ENCODE measurements around the gene NTRK1.

The NTRK1 gene

GRCh38 chr1:156868341-156868740, 7.7 kb downstream of the NTRK1 start:
- Histone ChIP-seq H3K4me1 (no peaks in the 10 kb centered on the region), H3K27me3 (peaks cover 0 to 49% of the 10 kb centered on the region in 2 donors), H3K4me3 (no peak overlapping the region), H3K9me3 (no peaks in the 10 kb centered on the region), H3K36me3 (no peaks in the 10 kb centered on the region), H3K27ac (no peak overlapping the region)
- DNase-seq, result no peak
- TF ChIP-seq CTCF (IDR thresholded peaks at IDR 0.05), result no peak
- intact Hi-C loops (cut with DNase I; ENCODE audit: low total_unique reads), result no loop called here

- no peaks in the 10 kb centered on the region for H3K4me1 ChIP-seq
- H3K9me3 ChIP-seq, result no peaks in the 10 kb centered on the region
- TF ChIP-seq CTCF (IDR thresholded peaks at IDR 0.05), result no peak
- no peak overlapping the region for H3K27ac ChIP-seq
- H3K4me3 ChIP-seq, result no peak overlapping the region
- intact Hi-C loops (cut with DNase I; ENCODE audit: low total_unique reads), result no loop called here
- H3K36me3 ChIP-seq, result no peaks in the 10 kb centered on the region
- no peak for DNase-seq
- H3K27me3 ChIP-seq, result peaks cover 0 to 44% of the 10 kb centered on the region in 2 donors
Measured at GRCh38 chr1:156869455-156869854, 8.8 kb downstream of the NTRK1 start.

- no peak for DNase-seq
- TF ChIP-seq CTCF (IDR thresholded peaks at IDR 0.05), result no peak
Measured at GRCh38 chr1:156873659-156874058, 13.0 kb downstream of the NTRK1 start.

DNA sequence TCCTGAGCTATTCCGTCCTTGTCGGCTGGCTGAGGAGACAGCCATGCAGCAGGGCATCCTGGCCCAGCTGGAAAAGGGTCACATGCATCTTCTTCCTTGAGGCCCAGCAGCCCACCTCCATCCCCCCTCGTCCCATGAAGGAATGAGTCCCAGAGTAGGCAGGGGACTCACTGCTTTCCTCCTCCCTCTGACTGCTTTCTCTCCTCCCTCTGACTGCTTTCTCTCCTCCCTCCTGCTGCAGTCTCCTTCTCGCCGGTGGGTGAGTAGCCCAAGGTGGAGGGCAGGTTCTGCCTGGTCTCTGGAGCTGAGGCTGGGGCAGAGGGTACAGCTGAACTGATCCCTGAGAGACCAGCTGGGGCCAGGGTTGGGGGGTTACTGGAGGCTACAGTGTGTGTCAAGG, 13.5 kb downstream of the NTRK1 start:
- Histone ChIP-seq H3K9me3 (no peaks in the 10 kb centered on the region), H3K36me3 (no peaks in the 10 kb centered on the region), H3K27me3 (peaks cover 0 to 50% of the 10 kb centered on the region in 2 donors), H3K27ac (no peak overlapping the region), H3K4me1 (no peaks in the 10 kb centered on the region), H3K4me3 (no peak overlapping the region)
- intact Hi-C loops (cut with DNase I; ENCODE audit: low total_unique reads), result no loop called here
- no peak for TF ChIP-seq CTCF (IDR thresholded peaks at IDR 0.05)
- DNase-seq, result no peak

More at GRCh38 chr1:156873659-156874058, 13.0 kb downstream of the NTRK1 start:
- Histone ChIP-seq H3K4me3 (no peak overlapping the region), H3K27me3 (peaks cover 0 to 47% of the 10 kb centered on the region in 2 donors), H3K36me3 (no peaks in the 10 kb centered on the region), H3K27ac (no peak overlapping the region), H3K9me3 (no peaks in the 10 kb centered on the region), H3K4me1 (no peaks in the 10 kb centered on the region)
- intact Hi-C loops (cut with DNase I; ENCODE audit: low total_unique reads), result no loop called here

DNA sequence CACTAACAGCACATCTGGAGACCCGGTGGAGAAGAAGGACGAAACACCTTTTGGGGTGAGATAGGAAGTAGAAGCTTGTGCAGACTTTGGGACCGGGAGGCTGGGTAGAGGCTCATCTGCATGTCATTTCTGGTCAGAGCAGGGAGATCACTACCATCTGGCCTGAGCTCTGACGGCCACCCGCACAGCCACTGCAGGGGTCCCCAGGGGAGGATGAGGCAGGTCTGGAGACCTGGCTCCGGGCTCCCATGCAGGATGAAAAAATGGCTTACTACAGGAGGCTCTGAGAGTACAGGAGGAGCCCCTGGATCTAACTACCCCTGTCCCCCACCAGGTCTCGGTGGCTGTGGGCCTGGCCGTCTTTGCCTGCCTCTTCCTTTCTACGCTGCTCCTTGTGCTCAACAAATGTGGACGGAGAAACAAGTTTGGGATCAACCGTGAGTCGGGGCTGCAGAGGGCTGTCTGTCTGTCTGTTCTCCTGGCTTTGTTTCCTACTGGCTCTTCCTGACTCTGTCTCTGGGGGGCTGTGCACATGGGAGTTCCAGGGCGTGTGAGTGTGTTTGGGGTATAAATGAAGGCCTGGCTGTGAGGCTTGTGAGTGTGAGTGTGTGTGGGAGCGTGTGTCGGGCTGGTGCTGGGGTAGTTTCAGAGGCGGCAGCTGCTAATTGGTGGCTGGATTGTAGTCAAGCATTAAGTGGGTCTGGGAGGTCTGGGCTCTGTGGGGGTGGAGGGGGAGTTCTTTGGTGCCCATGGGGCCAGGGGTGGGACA, 14.1 kb downstream of the NTRK1 start:
- peaks cover 0 to 52% of the 10 kb centered on the region in 2 donors for H3K27me3 ChIP-seq
- no peak overlapping the region for H3K4me3 ChIP-seq
- no peak for TF ChIP-seq CTCF (IDR thresholded peaks at IDR 0.05)
- H3K27ac ChIP-seq, result no peak overlapping the region
- no peaks in the 10 kb centered on the region for H3K4me1 ChIP-seq
- DNase-seq, result no peak
- intact Hi-C loops (cut with DNase I; ENCODE audit: low total_unique reads), result no loop called here
- H3K36me3 ChIP-seq, result no peaks in the 10 kb centered on the region
- no peaks in the 10 kb centered on the region for H3K9me3 ChIP-seq

GRCh38 chr1:156875341-156875615, 14.6 kb downstream of the NTRK1 start:
- TF ChIP-seq CTCF (IDR thresholded peaks at IDR 0.05), result no peak

More at GRCh38 chr1:156875341-156875615, 14.6 kb downstream of the NTRK1 start:
- H3K27me3 ChIP-seq, result peaks cover 0 to 53% of the 10 kb centered on the region in 2 donors
- H3K9me3 ChIP-seq, result no peaks in the 10 kb centered on the region
- no peaks in the 10 kb centered on the region for H3K4me1 ChIP-seq
- DNase-seq, result no peak
- intact Hi-C loops (cut with DNase I; ENCODE audit: low total_unique reads), result no loop called here
- no peaks in the 10 kb centered on the region for H3K36me3 ChIP-seq
- no peak overlapping the region for H3K27ac ChIP-seq
- no peak overlapping the region for H3K4me3 ChIP-seq
